ENCODE measurements around the gene ETS1.
A peak's percentile ranks its signal among the peaks of the same experiment; 100 is the strongest.

Gene ETS1

DNA sequence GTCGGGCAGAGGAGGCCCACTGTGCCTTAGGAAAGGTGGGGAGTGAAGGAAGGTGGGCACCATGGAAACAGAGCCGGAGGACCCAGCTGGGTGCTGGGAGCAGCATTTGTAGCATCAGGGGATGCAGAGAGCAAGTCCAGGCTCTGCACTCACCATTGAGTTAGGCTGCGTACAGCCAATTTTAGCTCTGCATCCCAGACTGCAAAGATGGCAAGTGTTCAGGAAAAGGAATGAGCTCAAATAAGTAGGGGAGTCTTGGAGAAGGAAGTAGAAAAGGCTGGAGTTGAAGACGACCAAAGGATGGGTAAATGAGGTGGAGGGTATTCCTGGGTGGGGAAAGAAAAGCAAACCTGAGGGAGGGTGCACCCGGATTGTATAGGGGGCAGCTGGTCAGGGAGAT is 31.6 kb upstream of the ETS1 start:
- no peak for DNase-seq

DNA sequence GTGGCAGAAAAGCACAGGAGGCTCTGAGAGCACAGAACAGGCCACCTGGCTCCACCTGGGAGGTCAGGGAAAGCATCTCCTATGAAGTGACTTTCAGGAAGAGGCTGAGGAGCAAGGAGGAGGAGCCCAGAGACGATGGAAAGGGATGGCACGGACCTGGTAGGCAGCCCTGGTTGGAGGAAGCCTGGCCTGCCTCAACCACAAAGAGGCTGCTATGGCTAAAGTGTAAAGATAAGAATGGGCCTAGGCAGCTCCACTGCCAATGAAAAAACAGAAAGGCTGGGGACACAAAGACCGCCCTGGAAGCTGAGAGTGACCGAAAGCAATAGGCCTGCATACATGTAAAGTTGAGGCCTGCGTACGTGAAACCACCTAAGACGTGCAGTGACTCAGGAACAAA is 31.2 kb upstream of the ETS1 start:
- no peak for DNase-seq

DNA sequence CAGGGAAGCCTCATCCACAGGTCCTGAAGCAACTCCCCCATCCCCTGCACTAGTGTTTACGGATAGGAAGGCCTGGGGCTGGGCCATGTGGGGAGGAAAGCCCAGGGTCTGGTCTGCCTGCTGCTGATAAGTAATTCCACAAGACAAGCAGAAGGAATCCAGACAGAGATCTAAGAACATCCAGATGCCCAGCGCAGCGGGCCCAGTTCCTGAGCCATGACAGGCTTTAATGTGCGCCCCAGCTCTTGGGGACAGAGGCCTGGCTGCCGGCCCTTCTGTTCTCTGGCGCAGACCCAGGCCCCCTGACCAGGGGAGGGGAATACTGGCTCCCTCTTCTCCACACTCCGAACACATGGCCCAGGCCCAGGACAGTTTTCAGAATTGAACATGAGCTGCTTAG is 28.8 kb upstream of the ETS1 start:
- DNase-seq = no peak

DNA sequence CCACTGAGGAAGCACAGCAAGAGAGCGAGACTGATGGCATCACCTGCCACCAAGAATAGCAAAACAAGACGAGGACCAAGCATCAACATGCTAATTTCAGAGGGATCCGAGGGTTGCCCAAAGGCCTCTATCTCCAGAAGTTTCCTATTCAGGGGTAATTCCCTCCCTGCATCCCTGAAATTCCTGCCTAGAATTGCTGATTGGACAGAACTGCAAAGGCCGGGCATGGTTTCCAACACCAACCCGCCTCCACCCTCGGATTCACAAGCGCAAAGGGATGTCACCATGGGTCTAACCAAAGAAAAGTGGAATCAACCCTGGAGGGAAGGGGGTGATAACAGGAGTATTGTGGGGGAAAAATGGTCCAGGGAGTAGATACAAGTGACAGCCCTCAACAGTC is 28.3 kb upstream of the ETS1 start:
- DNase-seq = no peak

DNA sequence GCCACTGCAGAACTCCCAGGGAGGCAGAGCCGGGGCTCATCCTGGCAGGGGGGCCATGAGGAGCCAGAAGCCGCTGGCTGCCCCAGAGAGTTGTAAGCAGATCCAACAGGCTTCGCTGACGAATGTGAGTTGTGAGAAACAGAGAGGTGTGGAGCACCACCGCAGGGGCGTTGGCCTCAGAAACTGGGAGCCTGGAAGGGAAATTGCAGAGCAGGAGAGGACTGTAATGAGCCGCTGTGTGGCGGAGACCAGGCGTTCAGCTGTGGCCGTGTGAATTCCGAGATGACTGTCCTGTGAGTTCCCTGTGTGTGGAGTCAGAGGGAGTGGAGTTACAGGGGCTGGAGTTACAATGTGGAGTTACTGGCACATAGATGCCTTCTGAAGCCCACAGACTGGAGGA is 27.7 kb upstream of the ETS1 start:
- no peak for DNase-seq

DNA sequence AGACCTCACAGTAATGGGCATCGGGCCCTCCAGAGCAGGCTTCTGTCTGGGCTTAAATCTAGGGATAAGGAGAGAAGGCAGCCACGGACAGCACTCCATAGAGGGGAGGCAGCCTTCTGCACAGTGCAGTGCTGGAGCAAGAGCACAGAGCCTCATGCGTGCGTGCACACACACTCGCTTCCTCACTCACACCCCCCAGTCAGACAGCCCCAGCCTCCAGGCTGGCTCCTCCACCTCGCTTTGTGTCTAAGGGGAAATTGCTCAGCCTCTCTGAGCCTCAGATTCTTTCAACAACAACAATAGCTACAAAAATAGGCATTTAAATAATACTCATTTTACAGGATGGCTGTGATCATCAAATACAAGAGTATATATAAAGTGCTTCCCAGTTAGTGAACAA is 26.7 kb upstream of the ETS1 start:
- no peak for DNase-seq

DNA sequence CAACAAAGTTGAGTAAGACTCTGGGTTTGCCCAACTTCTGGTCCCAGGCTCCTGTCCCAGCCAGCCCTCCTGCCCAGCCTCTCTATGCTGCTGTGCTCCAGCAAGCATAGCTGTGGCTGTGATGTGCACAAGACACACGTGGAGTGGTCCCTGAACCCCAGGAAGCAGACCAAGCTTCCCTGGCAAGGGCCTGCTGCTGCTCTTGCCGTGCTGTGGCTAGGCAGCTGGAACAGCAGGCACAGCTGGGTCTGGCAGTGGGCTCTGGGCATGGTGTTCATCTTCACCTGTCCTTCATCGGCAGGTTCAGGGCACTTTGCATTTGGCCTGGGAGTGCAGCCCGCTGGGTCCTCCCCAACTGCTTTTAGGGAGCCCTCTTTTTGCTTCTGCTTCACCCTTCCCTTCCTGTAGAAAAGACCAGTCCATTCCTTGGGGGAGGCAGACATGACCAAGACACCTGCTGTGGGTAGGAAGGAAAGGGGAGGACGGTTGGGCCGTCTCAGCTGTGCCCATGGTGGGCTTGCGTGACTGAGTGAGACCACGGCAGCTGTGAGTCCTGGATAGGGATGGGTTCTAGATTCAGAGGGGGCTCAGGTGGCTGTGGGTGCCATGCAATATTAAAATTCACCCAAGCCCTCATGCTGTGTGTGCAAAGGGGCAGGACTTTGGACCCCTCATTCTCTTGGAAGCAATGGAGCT is 26.1 kb upstream of the ETS1 start:
- DNase-seq = no peak

DNA sequence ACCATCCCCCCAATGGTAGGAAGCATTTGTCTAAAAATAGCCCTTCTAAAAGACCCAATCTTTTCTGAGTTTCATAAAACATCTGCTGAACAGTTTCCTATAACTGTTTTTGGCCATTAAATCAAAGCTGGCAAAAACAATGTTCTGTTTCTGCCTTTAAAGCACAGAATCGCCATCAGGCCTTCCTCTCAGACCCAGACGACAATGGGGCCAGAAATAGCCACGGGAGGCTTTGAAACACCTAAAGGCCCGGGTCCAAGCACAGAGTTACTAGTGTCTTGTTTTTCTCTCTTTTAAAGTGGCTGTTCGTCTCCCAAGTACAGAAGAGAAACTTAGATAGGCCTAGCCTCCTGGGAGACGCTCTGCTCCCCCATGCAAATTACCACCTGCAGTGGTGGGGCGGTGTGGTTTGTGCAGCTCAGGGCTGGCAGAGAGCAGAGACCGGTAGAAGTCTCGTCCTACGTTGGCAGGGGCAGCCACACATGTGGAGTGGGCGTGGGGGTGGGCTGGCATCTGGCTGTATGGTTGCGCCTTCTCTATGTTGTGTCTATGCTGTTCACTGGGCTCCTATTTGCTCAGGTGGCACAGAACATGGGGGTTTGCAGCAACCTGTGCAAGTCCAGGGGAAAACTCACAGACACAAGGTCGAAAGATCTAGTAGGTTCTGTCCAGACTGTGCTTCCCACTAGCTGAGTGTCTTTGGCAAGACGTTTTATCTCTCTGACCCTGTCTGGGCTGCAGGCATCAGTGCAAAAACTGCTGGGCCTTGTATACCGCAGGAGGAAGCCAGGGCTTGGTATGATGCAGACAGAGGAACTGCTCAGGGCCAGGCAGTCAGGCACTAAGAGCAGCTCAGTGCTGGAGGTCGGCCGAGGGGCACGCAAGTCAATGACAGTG is 23.6 kb upstream of the ETS1 start:
- peak; percentile 54 to 86 for DNase-seq

DNA sequence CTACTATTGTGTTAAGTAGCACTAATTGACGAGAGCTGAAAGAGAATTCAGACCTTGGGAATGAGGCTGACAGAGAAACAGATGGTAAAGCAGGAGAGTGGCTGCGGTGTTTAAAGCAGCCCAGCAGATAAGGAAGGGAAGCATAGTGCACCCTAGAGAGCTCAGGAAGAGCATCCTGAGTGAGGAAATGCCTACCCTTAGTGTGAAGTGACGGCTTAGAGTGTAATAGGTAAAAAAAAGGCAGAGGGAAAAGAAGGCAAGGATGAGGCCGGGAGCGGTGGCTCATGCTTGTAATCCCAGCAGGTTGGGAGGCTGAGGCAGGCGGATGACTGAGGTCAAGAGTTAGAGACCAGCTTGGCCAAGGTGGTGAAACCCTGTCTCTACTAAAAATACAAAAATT is 22.4 kb upstream of the ETS1 start:
- no peak for DNase-seq

DNA sequence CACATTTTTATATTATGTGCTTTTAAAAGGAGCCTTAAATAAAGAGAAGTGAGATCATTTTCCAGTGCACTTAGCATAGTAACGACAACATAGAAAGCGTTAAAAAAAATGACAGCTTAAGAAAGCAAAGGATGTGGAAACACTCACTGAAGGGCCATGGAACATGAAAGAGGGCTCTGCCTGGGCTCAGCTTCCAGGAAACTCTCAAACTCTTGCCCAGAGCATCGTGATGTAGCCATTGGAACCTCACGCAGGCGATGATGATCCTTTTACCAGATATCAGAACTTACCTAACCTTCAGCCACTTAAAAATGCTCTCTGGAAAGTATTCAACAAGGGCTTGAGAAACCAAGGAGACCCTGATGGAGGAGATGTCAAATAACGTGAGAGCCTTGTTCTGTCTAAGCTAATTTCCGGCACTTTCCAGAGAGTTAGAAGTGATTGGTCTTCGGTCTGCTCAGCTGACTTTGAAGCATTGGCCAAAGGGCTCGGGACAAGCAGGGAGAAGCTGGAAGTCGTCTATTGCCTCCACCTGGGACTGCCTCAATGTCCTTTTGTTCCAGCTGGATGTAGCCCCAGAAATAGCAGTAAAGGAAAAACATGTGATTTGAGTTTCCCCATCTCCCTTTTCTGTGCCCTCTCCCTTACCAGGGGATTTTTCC is 21.5 kb upstream of the ETS1 start:
- DNase-seq = no peak

DNA sequence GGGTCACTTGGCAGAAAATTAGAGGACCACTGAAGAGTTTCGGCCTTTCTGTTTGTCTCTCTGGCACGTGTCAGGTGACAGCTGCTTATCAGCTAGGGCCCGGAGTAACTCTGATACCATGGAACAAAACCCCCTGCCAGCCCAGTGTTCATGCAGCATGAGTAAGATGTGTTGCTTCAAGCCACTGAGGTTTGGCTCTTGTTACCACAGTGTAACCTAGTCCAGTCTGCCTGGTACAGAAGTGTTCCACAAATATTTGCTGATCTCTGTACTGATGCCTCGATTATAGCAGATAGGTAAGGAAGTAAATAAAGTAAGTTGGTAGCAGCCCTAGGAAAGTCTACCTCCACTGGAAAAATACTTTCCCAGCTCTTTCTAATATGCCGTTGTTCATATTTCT is 20.5 kb upstream of the ETS1 start:
- no peak for DNase-seq

DNA sequence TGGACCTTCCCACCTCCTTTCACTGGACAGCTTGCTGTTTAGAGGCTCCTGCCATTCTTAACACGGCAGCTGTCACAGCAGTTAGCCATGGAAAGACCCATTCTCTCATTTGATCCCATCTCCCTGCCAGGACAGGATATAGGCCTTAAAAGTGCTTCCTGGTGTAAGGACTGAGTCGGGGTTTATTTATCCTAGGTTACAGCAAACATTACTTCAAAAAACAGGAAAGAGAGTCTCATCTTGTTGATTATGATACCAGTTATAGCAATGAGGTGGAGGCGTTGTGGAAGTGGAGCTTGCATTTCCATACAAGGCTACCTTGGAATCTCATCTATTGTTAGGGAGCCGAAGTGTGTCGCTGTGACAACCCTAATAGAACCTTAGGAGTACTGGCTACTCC is 17.4 kb upstream of the ETS1 start:
- no peak for DNase-seq

DNA sequence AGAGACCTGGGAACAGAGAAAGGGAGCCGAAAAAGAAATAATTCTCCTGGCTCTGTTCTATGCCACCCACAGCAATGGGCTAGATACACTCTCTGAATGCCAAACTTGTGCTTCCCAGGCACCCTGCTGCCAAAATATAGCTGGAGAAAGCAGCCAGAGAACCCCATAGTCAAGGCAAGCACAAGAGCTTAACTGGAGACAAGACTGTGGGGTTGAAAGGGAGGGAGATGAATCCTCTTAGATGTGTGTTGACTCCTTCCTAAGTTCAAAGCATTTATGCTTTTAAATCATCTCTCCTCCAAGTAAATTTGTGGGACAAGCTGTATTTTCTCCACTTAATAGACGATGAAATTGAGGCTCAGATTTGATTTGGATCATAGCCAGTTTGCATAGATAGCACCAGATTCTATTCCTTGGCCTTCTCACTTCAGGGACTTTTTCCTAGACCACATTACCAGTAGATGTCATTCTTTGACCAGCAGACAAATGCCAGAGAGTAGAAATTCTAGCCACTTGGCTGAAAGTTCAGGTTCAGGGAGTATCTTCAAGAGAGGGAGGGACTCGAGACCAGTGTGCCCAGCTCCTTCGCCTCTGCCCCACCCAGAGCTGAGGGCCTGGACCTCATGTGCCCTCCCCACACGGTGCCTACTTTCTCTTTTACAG is 16.5 kb upstream of the ETS1 start:
- DNase-seq = no peak

DNA sequence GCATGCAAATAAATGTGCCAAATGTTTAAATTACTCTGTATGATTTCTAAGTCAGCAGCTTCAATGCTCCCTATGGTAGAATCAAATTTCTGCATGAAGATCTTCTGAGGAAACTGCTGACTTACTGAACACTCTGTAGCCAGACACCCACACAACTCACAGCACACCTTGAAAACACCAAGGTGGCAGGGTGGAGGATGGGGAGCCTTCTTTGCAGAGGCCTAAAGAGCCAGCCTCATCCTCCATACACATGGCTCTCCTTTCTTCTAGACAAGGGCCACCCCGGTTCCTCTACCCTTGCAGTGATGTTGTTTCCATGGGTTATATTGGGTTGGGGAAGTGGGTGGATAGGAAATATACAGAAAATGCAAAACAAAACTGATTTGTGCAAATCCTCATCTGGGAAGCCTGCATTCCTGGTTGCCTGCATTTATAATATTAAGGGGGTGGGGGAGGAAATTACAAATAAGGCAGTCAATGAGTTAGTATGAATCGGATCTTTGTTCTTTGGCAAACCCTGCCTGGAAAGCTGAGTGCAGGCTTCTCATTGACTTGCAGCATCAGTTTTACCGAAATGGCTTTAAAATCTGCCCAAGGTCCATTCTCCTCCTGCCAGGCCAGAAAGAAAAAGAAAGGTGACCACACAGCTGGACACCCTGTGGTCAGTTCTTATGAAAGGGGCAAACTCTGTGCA is 15.8 kb upstream of the ETS1 start:
- DNase-seq = no peak

DNA sequence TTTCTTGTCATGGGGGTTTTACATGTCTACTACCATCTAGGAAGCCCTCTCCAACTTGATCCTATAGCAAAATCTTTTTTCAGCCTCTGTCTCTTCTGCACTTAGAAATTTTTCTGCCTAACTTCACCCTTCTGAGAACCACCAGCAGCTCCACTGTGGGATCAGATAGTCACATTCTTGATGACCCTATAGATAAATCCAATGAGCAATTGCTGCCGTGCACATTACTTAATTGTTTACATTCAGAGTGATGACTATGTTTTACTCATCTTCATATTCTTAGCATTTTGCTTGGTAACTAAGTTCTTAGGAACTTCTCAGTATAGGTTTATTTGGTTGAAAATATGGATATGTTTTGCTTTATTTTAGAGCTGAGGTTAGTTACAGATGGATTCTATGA is 12.4 kb upstream of the ETS1 start:
- DNase-seq = no peak

DNA sequence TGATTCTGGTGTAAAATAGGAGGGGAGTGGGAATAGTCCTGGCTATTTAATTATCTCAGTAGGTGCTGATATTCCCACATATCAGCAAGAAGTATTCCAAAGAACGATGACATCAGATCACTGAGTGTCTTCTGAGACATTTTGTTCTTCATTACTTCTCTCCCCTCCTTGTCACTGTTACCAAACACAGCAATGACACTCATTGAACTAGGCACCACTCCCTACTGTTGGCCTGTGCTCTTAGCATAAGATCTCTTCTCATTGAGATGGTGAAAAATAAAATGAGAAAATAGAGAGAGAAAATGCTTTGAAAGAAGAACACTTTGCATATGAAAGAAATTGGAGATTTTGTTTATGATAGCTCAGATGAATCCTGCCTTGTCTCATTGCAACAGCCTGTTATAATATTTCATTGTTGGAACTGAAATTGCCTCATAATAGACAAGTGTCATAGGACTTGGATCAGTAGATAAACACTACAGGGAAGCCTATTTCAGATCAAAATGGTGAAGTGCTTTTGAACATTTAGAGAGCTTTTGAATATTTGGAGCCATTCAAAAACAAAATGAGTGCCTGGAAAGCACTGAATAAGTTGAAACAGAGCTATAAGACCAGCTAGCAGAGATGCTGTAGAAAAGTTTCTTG is 11.3 kb upstream of the ETS1 start:
- no peak for DNase-seq

DNA sequence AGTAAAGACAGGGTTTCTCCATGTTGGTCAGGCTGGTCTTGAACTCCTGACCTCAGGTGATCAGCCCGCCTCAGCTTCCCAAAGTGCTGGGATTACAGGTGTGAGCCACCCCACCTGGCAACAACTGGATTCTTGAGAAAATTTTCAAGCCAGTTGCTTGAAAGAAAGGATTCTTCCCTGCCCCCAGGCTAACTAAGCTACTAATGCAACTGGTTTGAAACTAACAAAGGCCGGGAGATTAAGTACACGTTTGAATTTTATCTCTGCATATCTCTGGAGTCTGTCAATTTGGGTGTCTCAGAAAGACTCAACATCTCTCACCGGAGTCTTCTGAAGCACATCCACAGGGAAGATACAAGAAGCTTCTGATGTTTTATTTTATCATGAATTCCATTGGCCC is 10.7 kb upstream of the ETS1 start:
- no peak for DNase-seq

DNA sequence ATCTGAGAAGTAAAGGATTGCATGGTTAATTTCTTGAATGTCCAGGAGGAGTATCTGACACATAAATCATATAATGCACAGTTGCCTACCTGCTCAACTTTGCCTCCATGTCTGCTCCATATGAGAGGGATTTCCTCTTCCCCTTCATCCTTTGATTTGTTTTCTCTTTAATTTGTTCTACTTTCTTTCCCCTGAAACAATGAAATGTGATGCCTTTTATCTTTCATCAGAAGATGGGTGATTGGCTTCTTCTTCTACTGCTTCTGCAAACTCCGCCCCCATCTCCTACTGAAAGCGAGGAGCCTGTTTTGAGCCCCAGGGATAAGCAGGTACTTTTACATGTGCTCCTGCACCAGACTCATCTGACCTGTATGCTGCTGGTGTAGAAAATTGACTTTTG is 9.9 kb upstream of the ETS1 start:
- DNase-seq = no peak

DNA sequence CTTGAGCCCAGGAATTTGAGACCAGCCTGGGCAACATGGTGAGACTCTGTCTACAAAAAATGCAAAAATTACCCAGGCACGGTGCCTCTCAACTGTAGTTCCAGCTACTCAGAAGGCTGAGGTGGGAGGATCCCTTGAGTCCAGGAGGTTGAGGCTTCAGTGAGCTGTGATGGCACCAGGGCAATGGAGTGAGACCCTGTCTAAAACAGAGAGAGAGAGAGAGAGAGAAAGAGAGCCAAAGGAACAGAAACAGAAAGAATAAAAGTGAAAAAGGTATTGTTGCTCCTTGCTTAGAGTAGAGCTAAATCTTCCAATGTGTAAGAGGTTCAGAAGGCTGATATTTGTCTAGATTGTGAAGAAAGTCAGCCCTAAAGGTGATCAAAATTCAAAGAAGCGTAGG is 8.9 kb upstream of the ETS1 start:
- DNase-seq = no peak

DNA sequence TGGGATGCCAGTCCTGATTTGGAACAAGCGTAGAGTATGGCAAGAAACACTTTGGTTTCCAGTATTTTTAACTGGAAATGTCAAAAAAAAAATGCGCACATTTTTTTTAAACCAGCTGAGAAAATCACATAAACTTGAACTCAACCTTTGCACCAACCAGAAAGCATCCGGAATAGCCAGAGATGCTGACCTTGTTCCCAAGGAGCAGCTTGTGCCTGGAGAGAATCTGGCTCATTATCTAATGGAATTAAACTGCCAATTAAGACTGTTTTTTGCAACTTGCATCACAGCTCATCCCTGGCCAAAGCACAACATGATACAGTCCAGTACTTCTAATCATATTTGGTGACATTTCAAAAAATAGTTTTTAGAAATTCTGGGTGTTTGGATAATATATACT is 8.4 kb upstream of the ETS1 start:
- DNase-seq = no peak

DNA sequence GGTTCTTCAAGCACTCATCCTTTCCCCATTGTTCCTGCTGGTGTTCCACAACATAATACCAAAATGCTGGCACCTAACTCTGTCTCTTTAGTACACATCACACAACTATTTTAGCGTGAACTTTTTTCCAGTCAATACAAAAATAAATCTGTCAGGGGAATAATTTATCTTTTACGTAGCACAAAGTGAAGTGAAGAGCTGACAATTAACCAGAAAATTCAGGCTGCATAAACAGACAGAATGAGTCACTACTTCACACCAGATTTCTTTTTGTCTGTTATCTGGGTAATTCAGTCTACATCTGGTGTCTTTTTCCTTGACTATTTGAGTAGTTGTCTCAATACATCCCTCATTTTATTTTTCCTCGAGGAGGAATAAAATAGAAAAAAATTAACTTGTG is 7.9 kb upstream of the ETS1 start:
- DNase-seq = no peak

DNA sequence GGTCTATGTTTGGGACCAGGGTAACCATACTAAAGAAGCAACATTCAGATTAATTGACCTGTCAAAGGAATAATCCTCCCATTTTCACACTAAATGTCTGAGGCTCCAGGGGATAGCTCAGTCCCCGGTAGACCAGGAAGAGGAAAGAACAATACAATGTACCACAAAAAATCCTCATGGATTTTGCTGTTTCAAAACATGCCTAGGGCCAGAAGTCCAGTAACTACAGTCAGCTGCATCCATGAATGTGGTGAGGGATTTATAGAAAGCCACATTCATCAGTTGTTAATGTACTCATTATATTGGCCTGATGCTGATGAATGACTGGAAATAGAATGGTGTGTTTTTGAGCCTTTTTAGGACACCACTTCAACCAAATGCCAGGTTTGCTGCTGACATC is 6.9 kb upstream of the ETS1 start:
- no peak for DNase-seq
